NCI-H146 treated with DMSO at 0.1 percent for 48 hours (cell line): Measurements from ENCODE around the gene C1orf21.

Experiments used
- DNase-seq: peaks from one replicate; lab custom pipeline; 2025; ENCODE audit not compliant: unreplicated experiment; lab: John Stamatoyannopoulos, UW

The C1orf21 gene

DNA sequence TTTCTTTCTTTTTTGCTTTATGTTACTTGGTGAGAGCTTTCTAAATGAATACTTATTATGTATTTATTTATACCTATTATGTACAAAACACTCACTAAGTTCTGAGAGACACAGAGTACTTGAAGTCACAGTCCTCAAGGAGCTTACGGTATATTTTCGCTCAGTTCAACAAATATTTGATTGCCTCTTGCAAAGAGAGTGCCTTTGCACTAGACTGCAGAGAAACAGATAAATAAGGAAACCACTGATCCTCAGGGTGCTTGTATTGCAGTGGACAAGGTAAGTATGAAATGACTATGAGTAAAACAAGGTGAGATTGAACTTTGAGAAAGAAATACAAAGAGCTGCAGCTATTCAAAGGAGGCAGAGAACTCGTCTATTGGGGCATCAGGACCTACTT lies 123.3 kb downstream of the C1orf21 start:
- DNase-seq, result no peak

GRCh38 chr1:184512724-184513123 lies 125.9 kb downstream of the C1orf21 start:
- DNase-seq, result no peak

DNA sequence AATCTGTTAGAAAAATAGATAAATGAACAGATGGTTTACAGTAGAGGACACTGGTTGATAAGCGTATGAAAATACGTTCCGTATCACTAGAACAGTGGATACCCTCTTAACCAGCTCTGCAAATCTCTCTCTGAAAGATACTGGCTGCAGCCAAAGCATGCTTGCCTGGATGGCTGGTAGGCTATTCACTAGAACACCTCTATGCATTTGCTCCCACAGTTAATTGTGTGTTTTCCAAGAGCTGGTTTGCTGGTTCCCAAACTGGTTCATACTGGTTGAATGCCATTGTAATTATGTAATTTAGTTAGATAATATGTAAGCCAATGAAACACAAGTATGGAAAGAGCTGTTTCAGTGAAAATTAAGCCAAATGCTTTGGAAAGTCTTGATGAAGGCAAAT lies 126.6 kb downstream of the C1orf21 start:
- no peak for DNase-seq

DNA sequence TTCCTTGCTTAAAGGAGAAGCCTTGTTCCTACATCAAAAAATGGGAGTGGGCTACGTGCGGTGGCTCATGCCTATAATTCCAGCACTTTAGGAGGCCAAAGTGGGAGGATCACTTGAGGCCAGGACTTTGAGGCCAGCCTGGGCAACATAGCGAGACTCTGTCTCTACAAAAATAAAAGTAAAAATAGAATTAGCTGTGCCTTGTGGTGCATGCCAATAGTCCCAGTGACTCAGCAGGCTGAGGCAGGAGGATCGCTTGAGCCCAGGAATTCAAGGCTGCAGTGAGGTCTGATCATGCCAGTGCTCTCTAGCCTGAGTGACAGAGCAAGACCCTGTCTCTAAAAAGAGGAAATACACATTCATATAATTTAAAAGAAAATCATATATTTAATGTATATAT lies 127.1 kb downstream of the C1orf21 start:
- no peak for DNase-seq

GRCh38 chr1:184514447-184514846 lies 127.6 kb downstream of the C1orf21 start:
- no peak for DNase-seq

DNA sequence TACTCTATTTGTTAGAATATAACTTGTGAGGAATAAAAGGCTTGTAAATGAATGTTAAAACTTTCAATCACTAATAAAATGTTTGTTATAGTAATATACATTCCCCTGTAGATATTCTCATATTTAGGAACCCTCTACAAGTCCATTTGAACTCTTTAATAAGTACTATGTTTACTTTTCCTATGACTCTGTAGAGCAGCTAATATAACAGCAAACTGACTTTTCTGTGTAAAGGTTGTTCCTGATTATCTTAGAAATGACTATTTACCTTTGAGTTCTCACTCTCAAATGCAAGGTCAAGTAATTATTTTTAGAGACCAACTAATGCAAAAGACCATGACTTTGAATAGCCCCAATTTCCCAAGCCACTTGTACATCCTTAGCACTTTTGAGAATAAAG lies 130.3 kb downstream of the C1orf21 start:
- no peak for DNase-seq

DNA sequence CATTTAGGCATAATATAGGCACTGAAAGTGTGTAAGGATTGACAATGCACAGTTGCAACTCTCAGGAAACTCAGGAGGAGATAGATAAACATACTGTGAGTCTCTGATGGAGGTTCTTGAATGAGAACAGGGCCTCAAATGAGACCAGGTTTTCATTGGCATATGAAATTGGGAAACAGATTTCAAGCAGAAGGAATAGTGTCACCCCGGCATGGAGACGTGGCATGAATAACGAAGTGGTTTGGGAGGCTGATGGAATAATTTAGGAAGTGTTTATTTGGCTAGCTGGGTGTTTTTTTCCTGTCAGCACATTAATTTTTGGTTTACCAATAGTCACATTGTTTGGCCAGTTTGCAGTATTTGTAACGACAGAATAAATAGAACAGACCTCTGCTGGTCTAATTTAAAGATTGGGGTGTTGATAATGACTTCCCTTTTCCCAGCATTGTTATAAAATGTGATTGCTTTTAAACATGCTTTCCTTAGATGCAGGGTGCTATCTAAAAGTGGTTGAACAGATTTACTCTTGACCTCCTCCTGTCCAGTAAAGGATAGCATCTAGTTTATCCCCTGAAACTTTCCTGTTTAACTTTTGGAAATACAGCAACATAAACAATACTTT lies 132.0 kb downstream of the C1orf21 start:
- DNase-seq, result no peak

- peak; percentile 91 for DNase-seq
Measured at GRCh38 chr1:184520336-184520735, 133.5 kb downstream of the C1orf21 start.

- DNase-seq, result no peak
Measured at GRCh38 chr1:184524248-184524647, 137.4 kb downstream of the C1orf21 start.

DNA sequence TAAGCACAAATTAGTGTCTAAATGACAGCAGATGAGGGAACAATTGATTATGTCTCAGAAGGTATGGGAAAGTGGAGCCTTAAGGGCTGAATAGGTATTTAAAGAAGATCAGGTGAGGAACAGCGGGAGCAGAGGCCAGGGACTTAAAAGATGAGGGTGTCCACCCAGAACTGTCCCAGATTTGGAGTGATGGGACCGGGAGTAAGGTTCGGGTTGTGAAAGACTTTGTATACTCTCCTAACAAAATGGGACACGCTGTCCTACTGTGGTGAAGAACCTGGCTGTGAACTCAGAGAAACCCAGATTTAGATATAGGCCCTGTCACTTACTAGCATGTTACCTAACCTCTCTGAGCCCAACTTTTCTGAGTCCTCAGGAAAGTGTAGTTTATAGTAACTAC lies 140.6 kb downstream of the C1orf21 start:
- no peak for DNase-seq

DNA sequence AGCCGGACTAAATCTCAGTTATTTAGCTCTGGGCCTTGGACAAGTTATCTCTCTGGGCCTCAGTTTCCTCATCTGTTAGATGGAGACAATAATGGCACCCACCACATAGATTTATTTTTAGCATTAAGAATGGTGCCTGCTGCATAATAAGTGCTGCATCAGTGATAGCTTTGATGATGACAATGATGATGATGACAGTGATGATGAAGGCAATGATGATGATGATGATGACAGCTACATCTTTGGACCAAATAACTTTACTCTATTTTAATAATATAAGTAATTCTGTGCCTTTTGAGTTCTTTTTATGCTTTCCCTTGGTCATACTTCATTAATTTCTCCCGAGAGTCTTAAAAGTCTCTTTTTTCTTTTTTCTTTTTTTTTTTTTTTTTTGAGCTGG lies 143.4 kb downstream of the C1orf21 start:
- DNase-seq, result no peak

DNA sequence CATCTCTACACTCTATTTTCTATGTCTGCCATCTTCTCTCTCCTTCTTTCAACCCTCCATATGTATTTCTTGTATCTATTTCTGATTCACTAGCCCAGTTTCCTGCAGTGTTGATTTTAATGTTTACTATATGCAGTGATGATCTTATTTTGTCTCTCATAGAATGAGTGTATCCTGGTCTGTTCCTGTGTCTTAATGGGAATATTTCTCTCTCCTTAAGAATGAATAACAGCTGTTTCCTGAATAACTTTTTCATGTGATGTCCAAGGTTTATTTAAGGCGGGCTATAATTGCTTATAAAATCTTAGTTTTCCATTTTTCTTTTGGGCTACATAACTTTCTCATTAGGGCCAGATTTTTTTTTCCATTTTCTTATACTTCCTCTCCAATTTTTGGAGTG lies 144.5 kb downstream of the C1orf21 start:
- DNase-seq, result no peak

DNA sequence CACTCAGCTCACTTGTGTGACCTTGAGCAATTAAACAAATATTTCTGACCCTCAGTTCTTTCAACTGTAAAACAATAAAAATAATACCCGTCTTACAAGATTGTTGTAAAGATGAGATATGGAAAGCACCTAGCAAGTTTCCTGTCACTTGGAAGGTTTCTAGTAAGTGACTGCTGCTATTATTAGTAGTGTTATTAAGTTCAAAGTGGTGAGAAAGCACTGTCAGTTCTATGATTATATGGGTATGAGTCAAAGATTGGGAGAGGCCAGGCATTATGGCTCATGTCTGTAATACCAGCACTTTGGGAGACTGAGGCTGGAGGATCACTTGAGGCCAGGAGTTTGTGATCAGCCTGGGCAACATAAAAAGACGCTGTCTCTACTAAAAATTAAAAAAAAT lies 145.4 kb downstream of the C1orf21 start:
- DNase-seq, result no peak

GRCh38 chr1:184533049-184533448 lies 146.2 kb downstream of the C1orf21 start:
- peak; percentile 46 for DNase-seq

DNA sequence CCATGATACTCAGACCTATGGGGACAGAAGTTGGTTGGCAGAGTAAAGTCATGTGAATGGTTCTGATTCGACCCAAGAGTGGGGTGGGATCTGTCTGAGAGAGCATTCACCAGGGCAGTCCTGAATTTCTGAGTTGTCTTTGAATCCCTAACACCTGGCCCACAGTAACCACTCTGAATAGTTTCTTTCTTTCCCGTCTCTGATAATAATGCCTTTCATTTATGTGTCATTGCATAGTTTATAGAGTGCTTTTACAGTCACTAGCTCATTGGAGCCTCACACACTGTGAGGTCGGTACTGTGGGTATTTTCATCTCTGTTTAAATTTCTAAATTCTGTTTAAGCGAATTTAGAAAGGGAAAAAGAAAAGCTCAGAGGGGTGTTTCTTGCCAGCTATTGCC lies 147.1 kb downstream of the C1orf21 start:
- no peak for DNase-seq

DNA sequence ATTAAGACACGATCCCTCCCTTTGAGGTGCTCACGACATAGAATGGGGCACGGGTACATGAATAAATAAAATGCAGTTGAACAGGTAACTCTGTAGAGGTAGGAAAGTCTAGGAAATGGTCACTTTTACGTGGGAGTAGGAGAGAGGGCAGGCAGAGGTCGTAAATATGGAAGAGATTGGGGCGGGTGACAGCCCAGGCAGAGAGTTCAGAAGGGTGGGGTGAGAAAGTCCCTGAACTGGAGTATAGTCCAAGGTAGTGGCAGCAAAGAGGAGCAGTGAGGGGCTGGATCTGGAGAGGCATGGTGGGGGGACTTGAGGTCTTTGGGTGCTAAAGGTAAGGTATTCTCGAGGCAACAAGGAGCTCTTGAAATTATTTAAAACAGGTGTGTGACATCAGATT lies 147.9 kb downstream of the C1orf21 start:
- no peak for DNase-seq

GRCh38 chr1:184535191-184535970 lies 148.6 kb downstream of the C1orf21 start:
- DNase-seq, result no peak

GRCh38 chr1:184536246-184536985 lies 149.6 kb downstream of the C1orf21 start:
- DNase-seq, result no peak

- DNase-seq, result no peak
Measured at GRCh38 chr1:184539580-184539979, 152.8 kb downstream of the C1orf21 start.

- no peak for DNase-seq
Measured at GRCh38 chr1:184541537-184542152, 154.8 kb downstream of the C1orf21 start.

DNA sequence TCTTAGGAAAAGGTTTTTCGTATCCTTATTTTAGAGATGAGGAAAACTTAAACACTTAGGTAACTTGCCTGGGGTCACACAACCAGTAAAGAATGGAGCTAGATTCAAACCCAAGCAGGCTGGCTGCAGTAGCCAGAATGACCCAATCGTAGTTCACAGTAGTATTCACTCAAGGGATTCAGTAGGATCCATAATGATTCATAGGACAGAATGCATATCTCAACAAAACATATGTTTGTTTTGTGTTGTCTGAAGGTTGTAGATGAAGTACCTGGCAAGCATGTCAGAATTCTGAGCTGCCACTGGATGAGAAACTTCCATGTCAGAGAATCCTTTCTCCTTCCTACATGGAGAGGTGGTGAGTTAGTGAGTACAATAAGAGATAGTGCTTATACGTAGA lies 155.5 kb downstream of the C1orf21 start:
- DNase-seq, result no peak

DNA sequence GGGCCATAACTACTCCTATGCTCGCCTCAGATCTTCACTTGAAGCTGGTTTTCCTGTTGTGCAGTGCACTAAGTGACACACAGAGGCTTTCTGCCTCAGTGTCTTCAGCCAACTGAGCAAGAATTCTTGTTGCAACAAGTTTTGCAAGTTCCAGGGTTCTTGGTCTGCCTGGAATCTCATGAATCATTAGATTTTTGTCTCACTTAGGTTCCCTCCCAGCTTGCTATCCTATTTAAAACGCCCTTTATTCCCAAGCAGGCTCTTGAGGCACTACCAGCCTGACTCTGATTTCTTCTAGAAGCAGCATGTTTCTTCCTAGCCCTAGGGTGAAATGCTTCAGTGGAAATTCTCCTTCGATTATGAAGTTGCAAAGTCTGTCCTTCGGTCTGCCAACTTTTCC lies 158.8 kb downstream of the C1orf21 start:
- no peak for DNase-seq
